Spleen (tissue), 11 donors: Measurements from ENCODE around the gene GMPPB. TPM values are rescaled to one million over a fixed set of nuclear protein-coding genes. Genes with fewer than 3 reads are reported as not detected.
A peak's percentile ranks its signal among the peaks of the same experiment; 100 is the strongest.

Experiments
- DNase-seq: peaks from one replicate; pipeline ENCODE4 v3.0.0-alpha.2; 2020
- H3K27ac ChIP-seq, 8 donors: fragments of 200-600 bp; sonication (generic) in 7 of 8; 1 replicate in 4 of 8; 2 replicates in 4 of 8; pipeline versions ENCODE4 v1.5.0 to v1.8.0; 2016 to 2021; ENCODE audit warnings: inconsistent platforms in 4 of 8, mild to moderate bottlenecking in 4 of 8, moderate library complexity in 1 of 8
- H3K27me3 ChIP-seq, 7 donors: fragments of 200-600 bp; sonication (generic) in 6 of 7; replicated peaks in 1 of 7; 1 replicate in 4 of 7; 2 replicates in 3 of 7; pipeline versions ENCODE4 v1.5.0 to v1.8.0; 2016 to 2021; ENCODE audit warnings: inconsistent platforms in 3 of 7, mild to moderate bottlenecking in 1 of 7
- H3K36me3 ChIP-seq, 6 donors: fragments of 200-600 bp; sonication (generic) in 5 of 6; 1 replicate in 4 of 6; 2 replicates in 2 of 6; pipeline versions ENCODE4 v1.5.0 to v1.8.0; 2016 to 2021; ENCODE audit warnings: inconsistent platforms in 2 of 6
- H3K4me1 ChIP-seq, 6 donors: fragments of 200-600 bp; sonication (generic) in 5 of 6; 1 replicate in 3 of 6; 2 replicates in 3 of 6; pipeline versions ENCODE4 v1.5.0 to v1.8.0; 2016 to 2021; ENCODE audit warnings: inconsistent platforms in 3 of 6
- H3K4me3 ChIP-seq, 8 donors: fragments of 200-600 bp; sonication (generic) in 7 of 8; 1 replicate in 4 of 8; 2 replicates in 4 of 8; pipeline versions ENCODE4 v1.5.0 to v1.8.0; 2016 to 2021; ENCODE audit warnings: inconsistent platforms in 4 of 8, mild to moderate bottlenecking in 4 of 8, moderate library complexity in 2 of 8
- H3K9me3 ChIP-seq, 8 donors: fragments of 200-600 bp; sonication (generic) in 7 of 8; 1 replicate in 4 of 8; 2 replicates in 4 of 8; pipeline versions ENCODE4 v1.5.0 to v1.8.0; 2016 to 2021; ENCODE audit warnings: inconsistent platforms in 4 of 8
- POLR2A ChIP-seq, 3 donors: fragments of 450-650 bp; IDR thresholded peaks; one replicate each; pipeline ENCODE4 v1.5.1; 2017; ENCODE audit warnings: antibody characterized with exemption in 3 of 3, mild to moderate bottlenecking in 1 of 3
- POLR2AphosphoS5 ChIP-seq, 3 donors: sonication (generic); formaldehyde crosslinking; IDR thresholded peaks; one replicate each; pipeline ENCODE4 v1.5.1; 2017; ENCODE audit warnings: antibody characterized with exemption in 3 of 3
- WGBS, 5 donors: extraction: QIAGEN DNeasy Blood & Tissue Kit in 3 of 5; methylation state at CpG; one replicate each; pipeline versions ENCODE4 v1.1.5 to v1.1.7; 2013 to 2018; 5-methylcytosine and 5-hydroxymethylcytosine counted together
- intact Hi-C: fragments of 100-400 bp; cut with DNase I; formaldehyde crosslinking; loops from one replicate; pipeline ENCODE4 v1.15.0; 2023; ENCODE audit warnings: low total_unique reads
- polyA plus RNA-seq, 3 donors: library from polyadenylated mRNA; stranded (reverse); fragments of 200-250 nt; gene quantifications; one replicate each; pipeline ENCODE4 v1.2.1, GENCODE V29; 2013
- total RNA-seq, 7 donors: library from RNA; depleted of rRNA in 3 of 7; stranded (reverse); fragments of >200 nt in 3 of 7; fragmentation: NEBNext Ultra II Directional in 4 of 7; extraction: Animal tissue kit (Norgen Biotek cat#: 25700) in 4 of 7; gene quantifications; one replicate each; pipeline versions ENCODE4 v1.1.0 to v1.2.1, GENCODE V29; 2016 to 2021
- TF ChIP-seq, protein P1 (sequence below), 11 experiments: fragments of 200-600 bp in 7 of 11; fragments of 450-650 bp in 4 of 11; sonication (generic) in 4 of 11; IDR thresholded peaks in 8 of 11; conservative IDR thresholded peaks in 3 of 11; 1 replicate in 7 of 11; 2 replicates in 4 of 11; pipeline versions ENCODE4 v1.4.0 to v1.8.0; 2016 to 2021; ENCODE audit warnings: antibody characterized with exemption in 11 of 11, inconsistent platforms in 4 of 11, mild to moderate bottlenecking in 1 of 11
- donor health status: healthy with polysubstance abuse.
- donor health status: DM: no; HTN: no; CAD: no; lungs with moderate emphysema.
- donor health status: DM: no; HTN: no; CAD: no.
- donor health status: Bipolar disorder and iron deficiency.
- donor health status: healthy.
- donor health status: DM: no; HTN: no; CAD: no.
- donor health status: DM: yes; HTN: yes; CAD: no.

Gene GMPPB
- total and polyA plus RNA-seq, 10 donors = 10.8 to 34.3 (median 26.7) TPM

GRCh38 chr3:49722896-49723295, 855 bp downstream of the GMPPB start:
- H3K27ac ChIP-seq = peak overlapping the region; percentile 79 to 98 (median 94)

GRCh38 chr3:49721896-49722781, 1.6 kb downstream of the GMPPB start:
- intact Hi-C loops = no loop called here
- Histone ChIP-seq H3K9me3 (no peaks in the 10 kb centered on the region), H3K27ac (peak overlapping the region in 4 of 8 donors; percentile 94 to 98 (median 96)), H3K27me3 (no peaks in the 10 kb centered on the region), H3K4me1 (peaks cover 27 to 82% (median 47%) of the 10 kb centered on the region in 6 donors), H3K36me3 (peaks cover 0 to 61% (median 28%) of the 10 kb centered on the region in 6 donors), H3K4me3 (peak overlapping the region in 4 of 8 donors; percentile 88 to 100 (median 95))
- 86 to 93% (median 92%) methylated on average over 17 to 26 of the region's 26 CpGs for WGBS, 5 donors
- TF ChIP-seq POLR2AphosphoS5 (IDR thresholded peaks at IDR 0.05) = peak; percentile 7 to 65 (median 24)
- no peak for TF ChIP-seq POLR2A (IDR thresholded peaks at IDR 0.05)
- TF ChIP-seq, protein P1, sequence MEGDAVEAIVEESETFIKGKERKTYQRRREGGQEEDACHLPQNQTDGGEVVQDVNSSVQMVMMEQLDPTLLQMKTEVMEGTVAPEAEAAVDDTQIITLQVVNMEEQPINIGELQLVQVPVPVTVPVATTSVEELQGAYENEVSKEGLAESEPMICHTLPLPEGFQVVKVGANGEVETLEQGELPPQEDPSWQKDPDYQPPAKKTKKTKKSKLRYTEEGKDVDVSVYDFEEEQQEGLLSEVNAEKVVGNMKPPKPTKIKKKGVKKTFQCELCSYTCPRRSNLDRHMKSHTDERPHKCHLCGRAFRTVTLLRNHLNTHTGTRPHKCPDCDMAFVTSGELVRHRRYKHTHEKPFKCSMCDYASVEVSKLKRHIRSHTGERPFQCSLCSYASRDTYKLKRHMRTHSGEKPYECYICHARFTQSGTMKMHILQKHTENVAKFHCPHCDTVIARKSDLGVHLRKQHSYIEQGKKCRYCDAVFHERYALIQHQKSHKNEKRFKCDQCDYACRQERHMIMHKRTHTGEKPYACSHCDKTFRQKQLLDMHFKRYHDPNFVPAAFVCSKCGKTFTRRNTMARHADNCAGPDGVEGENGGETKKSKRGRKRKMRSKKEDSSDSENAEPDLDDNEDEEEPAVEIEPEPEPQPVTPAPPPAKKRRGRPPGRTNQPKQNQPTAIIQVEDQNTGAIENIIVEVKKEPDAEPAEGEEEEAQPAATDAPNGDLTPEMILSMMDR (IDR thresholded peaks at IDR 0.05 in 8 of 11, conservative IDR thresholded peaks at IDR 0.05 in 3 of 11) = no peak
- DNase-seq = peak; percentile 76

More at GRCh38 chr3:49722896-49723295, 855 bp downstream of the GMPPB start:
- peaks cover 3 to 61% (median 36%) of the 10 kb centered on the region in 6 donors for H3K36me3 ChIP-seq
- intact Hi-C loops = no loop called here
- no peaks in the 10 kb centered on the region for H3K9me3 ChIP-seq
- peak overlapping the region in 7 of 8 donors; percentile 87 to 100 (median 92) for H3K4me3 ChIP-seq
- peak; percentile 83 for DNase-seq
- TF ChIP-seq, protein P1 (IDR thresholded peaks at IDR 0.05 in 8 of 11, conservative IDR thresholded peaks at IDR 0.05 in 3 of 11) = no peak
- TF ChIP-seq POLR2AphosphoS5 (IDR thresholded peaks at IDR 0.05) = no peak
- TF ChIP-seq POLR2A (IDR thresholded peaks at IDR 0.05) = no peak
- H3K4me1 ChIP-seq = peaks cover 27 to 82% (median 47%) of the 10 kb centered on the region in 6 donors
- no peaks in the 10 kb centered on the region for H3K27me3 ChIP-seq
- 65 to 78% (median 69%) methylated on average over 8 of the region's 8 CpGs for WGBS, 5 donors

- no peaks in the 10 kb centered on the region for H3K9me3 ChIP-seq
- H3K4me1 ChIP-seq = peaks cover 27 to 76% (median 47%) of the 10 kb centered on the region in 6 donors
- no peak overlapping the region for H3K27ac ChIP-seq
- H3K27me3 ChIP-seq = no peaks in the 10 kb centered on the region
- no peak for TF ChIP-seq POLR2A (IDR thresholded peaks at IDR 0.05)
- DNase-seq = no peak
- 79 to 91% (median 90%) methylated on average over 6 to 9 of the region's 9 CpGs for WGBS, 5 donors
- no peak overlapping the region for H3K4me3 ChIP-seq
- peaks cover 0 to 61% (median 25%) of the 10 kb centered on the region in 6 donors for H3K36me3 ChIP-seq
- intact Hi-C loops = no loop called here
Observed at GRCh38 chr3:49721596-49721895, 2.2 kb downstream of the GMPPB start.

- intact Hi-C loops = no loop called here
- Histone ChIP-seq H3K4me1 (peaks cover 27 to 72% (median 47%) of the 10 kb centered on the region in 6 donors), H3K36me3 (peaks cover 0 to 61% (median 24%) of the 10 kb centered on the region in 6 donors), H3K9me3 (no peaks in the 10 kb centered on the region), H3K4me3 (no peak overlapping the region), H3K27ac (no peak overlapping the region), H3K27me3 (no peaks in the 10 kb centered on the region)
- DNase-seq = peak; percentile 74
- TF ChIP-seq, protein P1 (IDR thresholded peaks at IDR 0.05 in 8 of 11, conservative IDR thresholded peaks at IDR 0.05 in 3 of 11) = no peak
- TF ChIP-seq POLR2AphosphoS5 (IDR thresholded peaks at IDR 0.05) = peak; percentile 33 to 69 (median 57)
- 79 to 86% (median 83%) methylated on average over 2 to 4 of the region's 4 CpGs for WGBS, 5 donors
Observed at GRCh38 chr3:49720855-49721595, 2.7 kb downstream of the GMPPB start.
